Endodermal cell (in vitro differentiated cells): ENCODE measurements around the gene NEK9. TPM values are rescaled to one million over a fixed set of nuclear protein-coding genes. Genes with fewer than 3 reads are reported as not detected.
A peak's percentile ranks its signal among the peaks of the same experiment; 100 is the strongest.

Experiments
- DNase-seq: peaks from one replicate; pipeline ENCODE4 v3.0.0-alpha.2; 2017
- H3K27ac ChIP-seq: 2 replicates; pipeline ENCODE4 v1.5.1; 2013; ENCODE audit warnings: mild to moderate bottlenecking, low read depth, low read length, moderate library complexity
- H3K27me3 ChIP-seq: 2 replicates; pipeline ENCODE4 v1.6.1; 2013; ENCODE audit warnings: mild to moderate bottlenecking, low read length, moderate library complexity; ENCODE audit not compliant: insufficient read depth, control insufficient read depth, poor library complexity, severe bottlenecking
- H3K36me3 ChIP-seq: 2 replicates; pipeline ENCODE4 v1.7.0; 2013; ENCODE audit warnings: mild to moderate bottlenecking, low read length, moderate library complexity; ENCODE audit not compliant: control insufficient read depth, insufficient read depth
- H3K4me1 ChIP-seq: one replicate; pipeline ENCODE4 v1.7.0; 2013; ENCODE audit warnings: low read length; ENCODE audit not compliant: control insufficient read depth, insufficient read depth
- H3K4me3 ChIP-seq: 2 replicates; pipeline ENCODE4 v1.5.1; 2013; ENCODE audit warnings: mild to moderate bottlenecking, low read length, moderate library complexity
- H3K9ac ChIP-seq: 2 replicates; pipeline ENCODE4 v1.6.1; 2013; ENCODE audit warnings: mild to moderate bottlenecking, low read length, moderate library complexity; ENCODE audit not compliant: poor library complexity, severe bottlenecking; ENCODE audit errors: extremely low read depth
- H3K9me3 ChIP-seq: 2 replicates; pipeline ENCODE4 v1.6.1; 2013; ENCODE audit warnings: mild to moderate bottlenecking, low read length, moderate library complexity; ENCODE audit not compliant: control insufficient read depth
- H3K27ac Mint-ChIP-seq: 2 replicates; pipeline ENCODE4 v1.8.0; 2020; ENCODE audit warnings: mixed read lengths
- H3K27me3 Mint-ChIP-seq: 2 replicates; pipeline ENCODE4 v1.8.0; 2021; ENCODE audit warnings: mild to moderate bottlenecking, mixed read lengths; ENCODE audit not compliant: insufficient read depth
- H3K36me3 Mint-ChIP-seq: 2 replicates; pipeline ENCODE4 v1.8.0; 2020; ENCODE audit warnings: low read depth, mixed read lengths
- H3K4me1 Mint-ChIP-seq: 2 replicates; pipeline ENCODE4 v1.8.0; 2020; ENCODE audit warnings: mixed read lengths
- H3K4me3 Mint-ChIP-seq: 2 replicates; pipeline ENCODE4 v1.8.0; 2020; ENCODE audit warnings: mild to moderate bottlenecking, moderate library complexity, mixed read lengths
- H3K9me3 Mint-ChIP-seq: 2 replicates; pipeline ENCODE4 v1.8.0; 2020; ENCODE audit warnings: mild to moderate bottlenecking, mixed read lengths
- WGBS, 2 experiments: methylation state at CpG; one replicate each; pipeline versions ENCODE4 v1.1.5 to v1.1.7; 2013; ENCODE audit warnings: missing lambda C conversion rate in 2 of 2, mixed read lengths in 1 of 2; ENCODE audit not compliant: insufficient coverage in 1 of 2, insufficient read length in 1 of 2; 5-methylcytosine and 5-hydroxymethylcytosine counted together
- total RNA-seq, 2 donors: library from RNA; stranded (reverse); fragmentation: NEBNext Ultra II Directional in 1 of 2; extraction: Animal tissue kit (Norgen Biotek cat#: 25700) in 1 of 2; gene quantifications; 2 replicates in 1 of 2; 3 replicates in 1 of 2; pipeline ENCODE4 v1.2.1, GENCODE V29; 2021
- TF ChIP-seq, protein P1 (sequence below): fragments of 200-600 bp; sonication (generic); conservative IDR thresholded peaks from 2 replicates; pipeline ENCODE4 v1.5.0; 2021; ENCODE audit warnings: antibody characterized with exemption, mild to moderate bottlenecking

The NEK9 gene
- total RNA-seq, 2 donors from 2014 or later, result 74.1 to 97.5 TPM

DNA sequence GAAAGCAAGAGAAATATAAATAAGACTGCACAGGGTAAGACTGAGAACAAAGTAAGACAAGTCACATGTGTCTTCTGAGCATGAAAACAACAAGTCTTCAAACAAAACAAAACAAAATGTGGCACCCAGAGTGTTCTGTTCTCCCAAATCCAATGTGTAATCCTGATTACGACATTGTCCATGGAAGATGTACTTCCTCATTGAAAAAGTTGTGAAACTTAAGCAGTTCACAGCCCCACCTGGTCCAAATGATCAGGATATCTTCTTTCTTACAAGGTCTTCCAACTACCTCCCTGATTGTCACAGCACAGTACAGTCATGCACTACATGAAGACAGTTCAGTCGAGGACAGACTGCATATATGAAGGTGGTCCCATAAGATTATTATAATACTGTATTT is 23.3 kb upstream of the NEK9 start:
- no peak for DNase-seq
- WGBS, 2 experiments, result 89 to 92% methylated on average over 1 of the region's 2 CpGs
- H3K36me3 Mint-ChIP-seq, result peaks cover 35% of the 10 kb centered on the region
- peaks cover 18% of the 10 kb centered on the region for H3K4me1 Mint-ChIP-seq
- Histone ChIP-seq H3K36me3 (peaks cover 51% of the 10 kb centered on the region), H3K9ac (no peak overlapping the region), H3K4me1 (no peaks in the 10 kb centered on the region), H3K9me3 (no peaks in the 10 kb centered on the region), H3K4me3 (no peak overlapping the region), H3K27ac (no peak overlapping the region), H3K27me3 (no peaks in the 10 kb centered on the region)
- TF ChIP-seq, protein P1, sequence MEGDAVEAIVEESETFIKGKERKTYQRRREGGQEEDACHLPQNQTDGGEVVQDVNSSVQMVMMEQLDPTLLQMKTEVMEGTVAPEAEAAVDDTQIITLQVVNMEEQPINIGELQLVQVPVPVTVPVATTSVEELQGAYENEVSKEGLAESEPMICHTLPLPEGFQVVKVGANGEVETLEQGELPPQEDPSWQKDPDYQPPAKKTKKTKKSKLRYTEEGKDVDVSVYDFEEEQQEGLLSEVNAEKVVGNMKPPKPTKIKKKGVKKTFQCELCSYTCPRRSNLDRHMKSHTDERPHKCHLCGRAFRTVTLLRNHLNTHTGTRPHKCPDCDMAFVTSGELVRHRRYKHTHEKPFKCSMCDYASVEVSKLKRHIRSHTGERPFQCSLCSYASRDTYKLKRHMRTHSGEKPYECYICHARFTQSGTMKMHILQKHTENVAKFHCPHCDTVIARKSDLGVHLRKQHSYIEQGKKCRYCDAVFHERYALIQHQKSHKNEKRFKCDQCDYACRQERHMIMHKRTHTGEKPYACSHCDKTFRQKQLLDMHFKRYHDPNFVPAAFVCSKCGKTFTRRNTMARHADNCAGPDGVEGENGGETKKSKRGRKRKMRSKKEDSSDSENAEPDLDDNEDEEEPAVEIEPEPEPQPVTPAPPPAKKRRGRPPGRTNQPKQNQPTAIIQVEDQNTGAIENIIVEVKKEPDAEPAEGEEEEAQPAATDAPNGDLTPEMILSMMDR, result no peak
- peak overlapping the region; percentile 15 for H3K27ac Mint-ChIP-seq
- H3K4me3 Mint-ChIP-seq, result no peak overlapping the region
- H3K9me3 Mint-ChIP-seq, result no peaks in the 10 kb centered on the region
- H3K27me3 Mint-ChIP-seq, result no peaks in the 10 kb centered on the region

DNA sequence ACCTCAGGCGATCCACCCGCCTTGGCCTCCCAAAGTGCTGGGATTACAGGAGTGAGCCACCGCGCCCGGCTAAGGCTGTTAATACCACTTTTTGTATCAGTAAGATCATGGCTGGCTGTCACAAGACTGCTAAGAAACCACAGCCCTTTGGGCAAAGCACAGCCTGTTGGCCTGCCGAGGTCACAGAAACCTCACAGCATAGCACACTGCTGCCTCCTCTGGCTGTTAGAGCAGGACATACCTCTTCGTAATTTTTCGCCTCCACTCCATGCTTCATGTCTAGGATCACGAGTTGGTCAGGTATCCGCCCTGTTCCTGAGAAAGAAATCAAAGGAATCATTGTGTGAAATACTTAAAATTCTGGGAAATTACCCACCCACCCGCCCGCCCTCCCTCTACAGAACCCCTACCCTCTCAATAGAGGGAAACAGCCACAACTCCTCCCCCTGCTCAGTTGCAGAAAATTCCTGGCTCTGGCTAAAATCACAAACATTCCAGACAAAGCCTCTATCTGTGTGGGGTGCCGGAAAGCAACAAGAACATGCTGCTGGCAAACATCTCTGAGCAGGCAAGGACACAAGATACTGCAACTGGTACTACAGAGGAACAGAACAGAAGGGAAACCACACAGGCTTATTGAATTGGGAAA is 20.7 kb upstream of the NEK9 start:
- no peak overlapping the region for H3K9ac ChIP-seq
- no peaks in the 10 kb centered on the region for H3K27me3 ChIP-seq
- no peak overlapping the region for H3K4me3 ChIP-seq
- Mint-ChIP-seq H3K4me3 (no peak overlapping the region), H3K27me3 (no peaks in the 10 kb centered on the region), H3K4me1 (peaks cover 10% of the 10 kb centered on the region), H3K9me3 (no peaks in the 10 kb centered on the region), H3K36me3 (peaks cover 50% of the 10 kb centered on the region), H3K27ac (peak overlapping the region; percentile 97)
- TF ChIP-seq, protein P1, result peak; percentile 71
- peak overlapping the region; percentile 78 for H3K27ac ChIP-seq
- H3K9me3 ChIP-seq, result no peaks in the 10 kb centered on the region
- WGBS, 2 experiments, result 51 to 69% methylated on average over 9 to 11 of the region's 13 CpGs
- H3K36me3 ChIP-seq, result peaks cover 65% of the 10 kb centered on the region
- peak; percentile 91 for DNase-seq
- H3K4me1 ChIP-seq, result no peaks in the 10 kb centered on the region

DNA sequence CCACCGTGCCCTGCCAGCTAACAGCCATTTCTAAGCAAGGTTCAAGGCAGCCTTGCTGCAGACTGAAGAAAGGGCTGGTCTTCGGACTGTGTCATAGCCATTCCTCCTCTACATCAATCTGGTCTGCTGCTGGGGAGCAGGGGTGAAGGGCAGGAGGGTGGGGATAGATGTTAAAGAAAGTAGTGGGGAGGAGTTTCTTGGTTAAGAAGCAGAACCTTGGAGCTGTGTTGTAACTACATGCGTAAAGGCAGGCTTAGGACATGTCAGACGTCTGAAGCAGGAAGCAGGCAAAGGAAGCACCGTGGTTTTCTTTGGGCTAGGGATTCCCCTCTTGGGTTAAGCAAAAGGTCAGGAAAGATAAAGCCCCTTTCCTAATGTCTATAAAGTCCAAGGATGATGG is 18.1 kb upstream of the NEK9 start:
- no peak for DNase-seq
- H3K4me3 ChIP-seq, result no peak overlapping the region
- no peaks in the 10 kb centered on the region for H3K9me3 Mint-ChIP-seq
- H3K36me3 Mint-ChIP-seq, result peaks cover 45% of the 10 kb centered on the region
- H3K4me1 ChIP-seq, result no peaks in the 10 kb centered on the region
- no peak overlapping the region for H3K27ac ChIP-seq
- no peaks in the 10 kb centered on the region for H3K27me3 ChIP-seq
- H3K27ac Mint-ChIP-seq, result no peak overlapping the region
- no peak overlapping the region for H3K4me3 Mint-ChIP-seq
- H3K36me3 ChIP-seq, result peaks cover 64% of the 10 kb centered on the region
- H3K9ac ChIP-seq, result no peak overlapping the region
- H3K9me3 ChIP-seq, result no peaks in the 10 kb centered on the region
- WGBS, 2 experiments, result 93 to 94% methylated on average over 3 to 5 of the region's 5 CpGs
- TF ChIP-seq, protein P1, result no peak
- peaks cover 9% of the 10 kb centered on the region for H3K4me1 Mint-ChIP-seq
- H3K27me3 Mint-ChIP-seq, result no peaks in the 10 kb centered on the region
